WI38 (cell line): ENCODE measurements around the gene SLC16A7.

Experiments
- H3K4me3 ChIP-seq: 2 replicates; pipeline ENCODE4 v1.5.1; 2011; ENCODE audit warnings: low read depth, mild to moderate bottlenecking, control low read depth, low read length
- TF ChIP-seq, protein P1 (sequence below): IDR thresholded peaks from 2 replicates; pipeline ENCODE4 v1.5.1; 2012; ENCODE audit warnings: low read depth, mild to moderate bottlenecking, control low read depth, low read length

SLC16A7 gene

DNA sequence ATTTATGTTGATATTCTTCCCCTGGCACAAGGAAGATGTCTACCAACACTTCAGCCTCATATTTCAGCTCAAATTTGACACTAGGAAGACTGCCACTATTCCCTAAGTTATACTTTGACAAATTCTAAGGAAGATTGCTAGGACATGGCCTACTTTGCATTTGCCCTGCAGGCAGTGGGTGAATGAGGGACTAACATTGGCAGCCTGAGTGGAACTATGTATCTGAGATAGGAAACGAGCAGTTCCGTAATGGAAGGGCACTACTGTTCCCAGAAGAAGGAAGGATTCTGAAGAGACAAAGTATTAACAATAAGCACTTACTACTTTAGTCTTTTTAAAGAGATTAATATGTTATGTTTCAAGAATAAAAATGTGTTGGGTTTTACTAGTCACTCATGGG, 115.1 kb downstream of the SLC16A7 start:
- no peak overlapping the region for H3K4me3 ChIP-seq

DNA sequence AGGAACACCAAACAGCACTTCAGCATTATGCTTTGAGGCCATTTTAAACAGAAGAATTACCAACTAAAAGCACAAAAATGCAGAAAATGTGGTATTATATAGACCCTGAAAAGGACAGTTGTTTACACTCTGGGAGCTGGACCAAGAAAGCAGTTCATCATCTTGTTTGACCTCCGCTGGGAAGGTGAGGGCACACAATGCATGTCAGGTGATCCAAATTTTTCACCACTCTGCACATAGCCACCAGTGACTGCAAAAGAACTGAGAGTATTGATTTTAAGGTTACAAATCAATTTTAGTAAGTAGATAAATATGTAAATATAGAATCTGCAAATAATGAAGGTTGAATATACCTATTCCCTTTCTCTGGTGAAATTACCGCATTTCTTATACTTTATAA, 119.6 kb downstream of the SLC16A7 start:
- TF ChIP-seq, protein P1, sequence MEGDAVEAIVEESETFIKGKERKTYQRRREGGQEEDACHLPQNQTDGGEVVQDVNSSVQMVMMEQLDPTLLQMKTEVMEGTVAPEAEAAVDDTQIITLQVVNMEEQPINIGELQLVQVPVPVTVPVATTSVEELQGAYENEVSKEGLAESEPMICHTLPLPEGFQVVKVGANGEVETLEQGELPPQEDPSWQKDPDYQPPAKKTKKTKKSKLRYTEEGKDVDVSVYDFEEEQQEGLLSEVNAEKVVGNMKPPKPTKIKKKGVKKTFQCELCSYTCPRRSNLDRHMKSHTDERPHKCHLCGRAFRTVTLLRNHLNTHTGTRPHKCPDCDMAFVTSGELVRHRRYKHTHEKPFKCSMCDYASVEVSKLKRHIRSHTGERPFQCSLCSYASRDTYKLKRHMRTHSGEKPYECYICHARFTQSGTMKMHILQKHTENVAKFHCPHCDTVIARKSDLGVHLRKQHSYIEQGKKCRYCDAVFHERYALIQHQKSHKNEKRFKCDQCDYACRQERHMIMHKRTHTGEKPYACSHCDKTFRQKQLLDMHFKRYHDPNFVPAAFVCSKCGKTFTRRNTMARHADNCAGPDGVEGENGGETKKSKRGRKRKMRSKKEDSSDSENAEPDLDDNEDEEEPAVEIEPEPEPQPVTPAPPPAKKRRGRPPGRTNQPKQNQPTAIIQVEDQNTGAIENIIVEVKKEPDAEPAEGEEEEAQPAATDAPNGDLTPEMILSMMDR = no peak
- no peak overlapping the region for H3K4me3 ChIP-seq

More for the DNA sequence above, 115.1 kb downstream of the SLC16A7 start:
- TF ChIP-seq, protein P1 = no peak

DNA sequence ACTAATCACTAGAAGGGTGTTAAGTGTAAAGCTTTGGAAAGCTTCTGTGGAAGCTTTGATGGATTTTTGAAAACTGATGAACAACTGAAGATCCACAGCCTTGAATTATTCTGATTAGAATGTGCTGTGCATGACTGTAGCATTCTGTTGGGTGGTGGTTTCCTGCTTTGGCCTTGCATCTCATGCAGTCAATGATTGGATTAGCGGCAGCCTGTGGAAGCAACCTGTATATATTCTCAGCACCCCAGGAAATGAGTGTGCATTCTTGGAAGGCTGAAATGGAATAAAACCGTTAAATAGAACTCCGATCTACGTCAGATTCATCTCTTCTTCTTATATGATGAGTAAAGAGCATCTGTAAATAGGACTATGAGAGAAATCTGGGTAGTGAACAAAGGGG, 120.2 kb downstream of the SLC16A7 start:
- no peak overlapping the region for H3K4me3 ChIP-seq
- TF ChIP-seq, protein P1 = no peak

DNA sequence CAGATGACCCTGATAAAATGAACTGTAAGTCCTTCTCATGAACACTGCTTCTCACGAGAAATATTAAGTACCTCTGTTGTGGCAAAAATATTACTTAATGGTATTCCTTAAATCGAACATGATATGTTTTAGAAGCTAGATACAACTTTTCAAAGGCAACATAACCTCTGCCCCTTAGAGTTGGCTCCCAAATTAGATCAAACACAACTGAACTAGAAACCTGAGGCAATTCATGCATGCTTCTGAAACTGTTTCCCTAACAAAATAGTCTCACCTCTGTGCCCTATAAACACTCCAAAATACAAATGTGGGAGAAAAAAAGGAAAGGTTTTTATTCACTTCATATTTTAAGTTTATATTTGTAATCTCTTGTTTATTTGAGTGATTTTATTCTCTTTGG, 121.6 kb downstream of the SLC16A7 start:
- TF ChIP-seq, protein P1 = no peak
- no peak overlapping the region for H3K4me3 ChIP-seq

DNA sequence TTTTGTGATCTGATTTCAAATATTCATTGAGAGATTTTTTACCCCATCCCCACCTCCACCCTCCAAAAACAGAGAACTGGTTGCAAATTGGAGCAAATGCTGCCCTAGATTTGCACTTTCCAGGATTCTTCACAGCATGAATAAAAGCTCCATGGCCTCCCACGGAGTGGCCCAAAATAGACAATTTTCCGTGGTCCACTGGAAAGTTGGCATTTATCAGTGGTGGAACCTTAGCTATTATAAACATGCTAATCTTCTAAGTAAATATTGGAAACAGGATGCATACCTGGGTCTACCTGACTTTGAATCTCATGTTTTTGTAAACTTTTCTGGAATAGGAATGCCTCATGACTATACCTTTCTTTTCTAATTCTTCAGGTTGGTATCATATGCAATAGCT, 123.9 kb downstream of the SLC16A7 start:
- H3K4me3 ChIP-seq = no peak overlapping the region
- TF ChIP-seq, protein P1 = no peak

DNA sequence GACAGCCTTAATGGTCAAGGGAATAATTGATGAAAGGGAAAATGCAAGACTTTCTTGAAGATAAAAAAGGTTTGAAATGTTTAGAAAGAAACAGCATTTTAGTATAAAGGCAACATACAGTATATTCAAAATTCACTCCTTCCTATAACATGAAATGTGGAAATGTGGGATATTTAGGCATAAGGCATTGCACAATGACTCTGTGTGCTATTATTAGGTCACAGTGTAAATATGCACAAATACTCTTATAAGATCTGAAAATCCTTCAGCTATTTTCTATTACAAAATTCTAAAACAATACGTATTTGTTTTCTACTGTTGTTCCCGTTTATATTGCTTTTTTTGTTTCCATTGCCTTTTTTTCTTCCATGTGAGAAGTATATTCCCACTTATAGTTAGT, 127.7 kb downstream of the SLC16A7 start:
- no peak overlapping the region for H3K4me3 ChIP-seq
- TF ChIP-seq, protein P1 = no peak

DNA sequence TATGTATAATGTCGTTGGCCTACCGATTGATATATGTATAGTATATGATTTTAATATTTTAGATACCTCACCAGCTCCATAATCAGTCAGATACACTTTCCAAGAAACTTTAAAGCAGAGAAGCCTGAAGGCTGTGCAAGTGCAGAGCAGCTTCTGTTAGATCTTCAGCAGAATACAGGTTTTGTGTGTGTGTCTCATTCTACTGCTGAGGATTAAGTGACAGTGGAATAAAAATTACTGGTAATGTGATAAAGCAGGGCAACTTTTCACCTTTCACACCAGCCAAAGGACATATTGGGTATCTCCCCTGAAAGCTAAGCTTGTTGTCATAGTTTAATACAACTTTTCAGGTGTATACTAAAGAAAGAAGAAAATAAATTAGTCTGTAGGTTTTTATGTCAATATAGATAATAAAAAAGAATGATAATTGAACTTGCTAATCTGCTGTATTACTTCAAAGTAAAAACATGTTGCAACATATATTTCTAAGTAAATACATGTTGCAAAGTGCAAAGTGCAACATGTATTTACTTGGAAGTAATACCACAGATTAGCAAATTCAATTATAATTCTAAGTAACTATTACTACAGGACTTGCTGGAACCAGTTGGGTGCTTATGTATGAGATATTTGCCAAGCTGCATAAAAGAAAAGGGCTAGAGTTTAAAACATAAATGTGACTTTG, 128.3 kb downstream of the SLC16A7 start:
- no peak overlapping the region for H3K4me3 ChIP-seq
- TF ChIP-seq, protein P1 = no peak
